Fibroblast of villous mesenchyme (primary cell): ENCODE results near the gene PTCH2. TPM values are rescaled to one million over a fixed set of nuclear protein-coding genes. Genes with fewer than 3 reads are reported as not detected.
"Not testable (repeated sequence)": the region's sequence is repeated elsewhere in the genome, so short reads cannot be mapped to it uniquely, and the experiment has no call there.

Source experiments
- DNase-seq: peaks from one replicate; pipeline ENCODE4 v3.0.0-alpha.2; 2010; ENCODE audit warnings: low read depth
- H3K4me3 ChIP-seq: 2 replicates; pipeline ENCODE4 v1.5.1; 2011; ENCODE audit warnings: low read depth, mild to moderate bottlenecking, low read length
- total RNA-seq: library from RNA; depleted of rRNA; stranded (reverse); fragments of >200 nt; gene quantifications from 2 replicates; pipeline ENCODE4 v1.2.3, GENCODE V29; 2012
- TF ChIP-seq, protein P1 (sequence below): IDR thresholded peaks from 2 replicates; pipeline ENCODE4 v1.5.1; 2012; ENCODE audit warnings: low read depth, mild to moderate bottlenecking, low read length; ENCODE audit not compliant: insufficient read depth

The PTCH2 gene
- total RNA-seq, 1 donor: under 0.01 TPM

DNA sequence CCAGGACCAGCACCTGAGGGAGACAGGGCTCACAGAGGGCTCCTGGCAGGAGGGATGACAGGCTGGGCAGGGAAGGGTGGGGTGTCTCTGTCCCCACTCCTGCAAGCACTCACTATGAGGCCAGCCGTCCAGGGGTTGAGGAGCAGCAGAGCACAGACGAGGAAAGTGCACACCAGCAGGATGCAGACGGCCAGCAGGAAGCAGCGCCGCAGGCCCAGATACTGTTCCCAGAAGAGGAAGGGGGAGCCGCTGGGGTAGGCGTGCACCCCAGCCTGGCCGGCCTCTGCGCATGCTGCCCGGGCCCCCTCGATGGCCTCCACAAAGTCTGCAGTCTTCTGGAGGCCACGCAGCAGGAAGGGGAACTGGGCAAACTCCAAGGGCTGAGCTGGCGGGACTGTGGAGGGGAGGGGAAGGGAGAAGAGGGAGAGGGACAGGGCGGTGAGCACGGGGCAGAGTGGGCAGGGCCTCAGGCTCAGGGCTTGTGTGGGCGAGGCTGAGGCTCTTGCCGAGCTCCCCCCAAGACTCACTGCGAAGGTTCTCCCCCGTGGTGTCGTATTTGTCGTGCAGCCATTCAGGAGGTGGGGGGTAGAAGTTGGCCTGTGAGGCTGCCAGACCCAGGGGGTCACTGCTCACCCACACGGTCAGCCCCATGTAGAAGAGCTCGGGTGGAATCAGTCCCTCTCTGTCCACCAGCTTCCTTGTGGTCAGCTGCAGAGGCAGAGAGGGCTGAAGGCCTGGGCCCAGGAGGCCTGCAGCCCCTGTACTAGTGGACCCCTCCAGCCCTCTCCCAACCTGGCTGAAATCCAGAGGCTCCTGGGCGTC lies 16.5 kb downstream of the PTCH2 start:
- H3K4me3 ChIP-seq: no peak overlapping the region
- no peak for DNase-seq
- TF ChIP-seq, protein P1, sequence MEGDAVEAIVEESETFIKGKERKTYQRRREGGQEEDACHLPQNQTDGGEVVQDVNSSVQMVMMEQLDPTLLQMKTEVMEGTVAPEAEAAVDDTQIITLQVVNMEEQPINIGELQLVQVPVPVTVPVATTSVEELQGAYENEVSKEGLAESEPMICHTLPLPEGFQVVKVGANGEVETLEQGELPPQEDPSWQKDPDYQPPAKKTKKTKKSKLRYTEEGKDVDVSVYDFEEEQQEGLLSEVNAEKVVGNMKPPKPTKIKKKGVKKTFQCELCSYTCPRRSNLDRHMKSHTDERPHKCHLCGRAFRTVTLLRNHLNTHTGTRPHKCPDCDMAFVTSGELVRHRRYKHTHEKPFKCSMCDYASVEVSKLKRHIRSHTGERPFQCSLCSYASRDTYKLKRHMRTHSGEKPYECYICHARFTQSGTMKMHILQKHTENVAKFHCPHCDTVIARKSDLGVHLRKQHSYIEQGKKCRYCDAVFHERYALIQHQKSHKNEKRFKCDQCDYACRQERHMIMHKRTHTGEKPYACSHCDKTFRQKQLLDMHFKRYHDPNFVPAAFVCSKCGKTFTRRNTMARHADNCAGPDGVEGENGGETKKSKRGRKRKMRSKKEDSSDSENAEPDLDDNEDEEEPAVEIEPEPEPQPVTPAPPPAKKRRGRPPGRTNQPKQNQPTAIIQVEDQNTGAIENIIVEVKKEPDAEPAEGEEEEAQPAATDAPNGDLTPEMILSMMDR: no peak

DNA sequence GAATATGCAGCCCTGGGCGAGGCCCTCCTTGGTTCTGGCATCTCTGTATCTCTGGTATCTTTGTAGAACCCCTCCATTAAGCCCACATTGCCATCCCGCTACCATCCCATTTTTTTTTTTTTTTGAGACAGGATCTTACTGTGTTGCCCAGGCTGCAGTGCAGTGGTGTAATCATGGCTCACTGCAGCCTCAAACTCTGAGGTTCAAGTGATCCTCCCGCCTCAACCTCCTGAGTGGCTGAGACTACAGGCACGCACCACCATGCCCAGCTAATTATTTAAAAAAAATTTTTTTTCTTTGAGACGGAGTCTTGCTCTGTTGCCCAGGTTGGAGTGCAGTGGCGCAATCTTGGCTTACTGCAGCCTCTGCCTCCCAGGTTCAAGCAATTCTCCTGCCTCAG lies 18.7 kb downstream of the PTCH2 start:
- not testable (repeated sequence) for DNase-seq, H3K4me3 ChIP-seq

DNA sequence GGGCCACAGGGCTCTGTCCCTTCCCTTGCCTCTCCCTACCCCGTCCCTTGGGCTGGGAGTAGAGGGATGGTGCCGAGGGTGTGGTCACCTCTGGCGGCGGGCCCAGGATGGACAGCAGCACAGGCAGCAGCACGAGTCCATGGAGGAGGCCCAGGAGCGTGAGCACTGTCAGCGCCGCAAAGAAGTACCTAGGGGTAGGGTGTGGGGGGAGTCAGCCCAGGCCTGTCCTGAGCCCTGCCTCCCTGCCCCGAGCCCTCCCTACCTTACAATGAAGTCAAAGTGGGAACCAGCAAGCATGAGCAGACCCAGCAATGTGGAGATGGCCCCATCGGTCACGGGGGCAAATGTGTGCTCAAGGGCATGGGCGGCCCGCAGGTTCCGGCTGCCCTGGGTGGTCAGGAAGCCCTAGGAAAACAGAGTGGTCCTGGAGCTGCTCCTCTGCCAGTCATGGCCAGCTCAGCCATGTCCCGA lies 20.0 kb downstream of the PTCH2 start:
- DNase-seq: no peak
- H3K4me3 ChIP-seq: no peak overlapping the region
- TF ChIP-seq, protein P1: no peak

DNA sequence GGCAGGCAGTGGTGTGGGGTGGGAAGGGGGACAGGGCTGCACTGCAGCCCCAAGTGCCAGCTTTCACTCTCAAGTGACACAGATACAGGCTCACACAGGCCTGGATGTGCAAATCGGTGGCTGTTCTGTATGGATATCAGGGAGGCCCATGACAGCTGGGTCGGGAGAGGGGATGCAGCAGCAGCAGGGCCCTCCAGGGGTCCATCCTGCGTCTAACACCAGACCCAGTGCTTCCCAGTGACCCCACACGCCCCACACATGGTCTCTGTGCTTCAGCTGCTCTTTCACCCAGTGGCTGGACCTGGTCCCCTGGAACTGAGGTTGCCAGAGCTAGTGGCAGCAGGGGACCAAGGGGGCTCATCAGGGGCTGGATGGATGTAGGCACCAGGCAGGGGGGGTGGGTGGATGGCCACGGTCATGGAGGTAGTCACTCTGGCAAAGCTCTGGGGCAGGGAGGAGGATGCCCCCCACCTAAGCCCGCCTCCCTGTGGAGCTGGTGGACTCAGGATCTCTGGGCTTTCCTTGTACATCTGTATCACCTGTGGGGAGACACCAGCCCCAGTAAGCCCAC lies 20.8 kb downstream of the PTCH2 start:
- no peak overlapping the region for H3K4me3 ChIP-seq
- DNase-seq: no peak
- TF ChIP-seq, protein P1: no peak

DNA sequence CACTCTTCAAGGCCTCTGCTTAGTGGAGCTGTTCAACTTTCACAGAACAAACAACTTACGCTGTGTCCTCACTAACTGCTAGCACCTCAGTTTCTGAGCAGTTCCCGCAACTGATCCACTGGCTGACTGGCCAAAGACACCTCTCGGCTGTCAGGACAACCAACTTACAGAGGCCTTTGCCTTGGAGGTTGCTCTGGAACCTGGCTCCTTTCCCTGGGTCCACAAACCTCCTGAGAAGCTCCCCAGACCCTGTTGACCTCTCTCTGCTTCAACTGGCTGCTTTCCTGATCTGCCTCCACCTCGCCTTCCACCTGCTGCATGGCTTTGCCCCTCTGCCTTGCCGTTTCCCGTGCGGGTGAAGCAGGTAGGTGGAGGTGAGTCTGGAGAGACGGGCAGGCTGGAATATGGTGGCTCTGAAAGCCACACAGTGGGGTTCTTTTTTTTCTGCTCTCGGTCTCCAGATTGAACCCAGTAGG lies 21.8 kb downstream of the PTCH2 start:
- H3K4me3 ChIP-seq: no peak overlapping the region
- TF ChIP-seq, protein P1: no peak
- DNase-seq: no peak

DNA sequence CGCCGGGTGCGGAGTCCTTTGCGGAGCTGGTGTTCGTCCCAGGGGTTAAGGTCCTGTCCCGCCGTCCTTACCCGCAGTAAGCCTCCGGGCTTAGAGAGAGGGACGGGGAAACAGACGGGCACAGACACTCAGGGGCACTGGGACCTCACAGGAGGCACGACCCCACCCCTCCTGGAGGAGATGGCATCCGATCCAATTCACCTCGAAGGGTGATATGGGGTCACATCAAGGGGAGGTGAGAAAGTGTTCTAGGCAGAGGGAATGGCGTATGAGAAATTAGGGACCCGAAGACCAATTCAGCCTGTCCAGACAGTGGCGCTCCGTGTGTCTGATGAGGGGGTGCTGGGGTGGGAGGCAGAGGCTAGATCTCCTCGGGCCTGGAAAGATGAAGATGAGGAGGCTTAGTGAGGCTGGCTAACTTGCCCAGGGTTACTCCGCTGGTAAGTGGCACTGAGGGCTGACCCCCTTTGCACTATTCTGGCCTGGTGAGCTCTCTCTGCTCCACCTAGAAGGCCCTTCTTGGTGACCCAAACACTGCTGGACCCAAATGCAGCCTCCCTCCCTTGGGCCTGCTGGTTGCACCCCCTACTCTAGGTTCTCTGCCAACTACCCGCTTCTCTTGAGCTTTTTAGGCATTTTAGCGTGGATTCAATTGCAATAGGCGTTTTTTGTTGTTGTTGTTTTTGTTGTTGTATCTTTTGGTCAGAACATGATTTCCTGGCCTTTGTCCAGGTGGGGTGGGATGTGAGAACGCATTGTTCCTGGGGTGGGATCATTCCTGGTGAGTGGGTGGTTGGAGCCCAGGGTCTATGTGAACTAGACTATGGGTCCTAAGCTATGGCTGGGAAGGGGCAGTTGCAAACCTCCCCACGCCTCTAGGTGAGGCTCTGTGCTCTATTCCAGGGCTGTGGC lies 22.5 kb downstream of the PTCH2 start:
- DNase-seq: no peak
- TF ChIP-seq, protein P1: no peak
- H3K4me3 ChIP-seq: peak overlapping the region; percentile 65
